PC-3 (cell line): Measurements from ENCODE around the gene METRN. TPM values are rescaled to one million over a fixed set of nuclear protein-coding genes. Genes with fewer than 3 reads are reported as not detected.

Experiments
- ATAC-seq: fragments of 200-7000 bp; cut with Tn5 transposase; 2 replicates; pipeline ENCODE4 v1.9.1; 2020; ENCODE audit warnings: mild to moderate bottlenecking, moderate library complexity
- BruUV-seq: library from RNA; stranded (reverse); fragments of 400-500 nt; replicated peaks from 2 replicates; lab custom pipeline; 2021; lab: Mats Ljungman, UMichigan
- CTCF ChIA-PET: fragments of 300-600 bp; sonication (Branson Sonifier 250); formaldehyde crosslinking; loops from one replicate; lab custom pipeline; 2022; ENCODE audit warnings: antibody characterized with exemption; lab: Charles Lee
- POLR2A ChIA-PET: fragments of 300-600 bp; sonication (Branson Sonifier 250); formaldehyde crosslinking; loops from one replicate; lab custom pipeline; 2022; ENCODE audit warnings: antibody characterized with exemption; ENCODE audit not compliant: unreplicated experiment; lab: Charles Lee
- DNase-seq: peaks from one replicate; pipeline ENCODE4 v3.0.0-alpha.2; 2015
- H2AFZ ChIP-seq: fragments of 300-600 bp; sonication (generic); 2 replicates; pipeline ENCODE4 v1.6.0; 2016; ENCODE audit warnings: antibody characterized with exemption, low read length
- H3F3A ChIP-seq: fragments of 300-600 bp; sonication (generic); one replicate; pipeline ENCODE4 v1.6.0; 2017; ENCODE audit warnings: antibody characterized with exemption, low read length, control low read depth, mild to moderate bottlenecking; ENCODE audit not compliant: unreplicated experiment
- H3K27ac ChIP-seq: fragments of 300-600 bp; sonication (generic); 2 replicates; pipeline ENCODE4 v1.5.1; 2016; ENCODE audit warnings: mild to moderate bottlenecking, low read length
- H3K27me3 ChIP-seq: fragments of 300-600 bp; sonication (generic); 2 replicates; pipeline ENCODE4 v1.6.1; 2016; ENCODE audit warnings: low read length, mixed read lengths
- H3K36me3 ChIP-seq: fragments of 300-600 bp; sonication (generic); 2 replicates; pipeline ENCODE4 v1.6.1; 2016; ENCODE audit warnings: low read depth, mixed run types, low read length, mixed read lengths
- H3K4me1 ChIP-seq: fragments of 300-600 bp; sonication (generic); 2 replicates; pipeline ENCODE4 v1.5.1; 2016; ENCODE audit warnings: low read length; ENCODE audit not compliant: insufficient read depth
- H3K4me2 ChIP-seq: fragments of 300-600 bp; sonication (generic); 2 replicates; pipeline ENCODE4 v1.6.0; 2016; ENCODE audit warnings: low read length
- H3K4me3 ChIP-seq: fragments of 300-600 bp; sonication (generic); 2 replicates; pipeline ENCODE4 v1.5.1; 2016; ENCODE audit warnings: mild to moderate bottlenecking, low read length, mixed read lengths
- H3K79me2 ChIP-seq: fragments of 300-600 bp; sonication (generic); 2 replicates; pipeline ENCODE4 v1.6.1; 2017; ENCODE audit warnings: low read length, mixed read lengths
- H3K9ac ChIP-seq: fragments of 300-600 bp; sonication (generic); 2 replicates; pipeline ENCODE4 v1.6.0; 2016; ENCODE audit warnings: mild to moderate bottlenecking, low read length
- H3K9me2 ChIP-seq: fragments of 300-600 bp; sonication (generic); replicated peaks from 2 replicates; pipeline ENCODE4 v1.6.1; 2016; ENCODE audit warnings: mixed run types, low read length, mixed read lengths
- H3K9me3 ChIP-seq: fragments of 300-600 bp; sonication (generic); 2 replicates; pipeline ENCODE4 v1.6.1; 2016; ENCODE audit warnings: low read length, mixed read lengths
- H4K20me1 ChIP-seq: fragments of 300-600 bp; sonication (generic); 2 replicates; pipeline ENCODE4 v1.6.1; 2016; ENCODE audit warnings: low read length, mixed read lengths
- CTCF ChIP-seq: fragments of 300-600 bp; sonication (generic); conservative IDR thresholded peaks from 2 replicates; pipeline ENCODE4 v1.5.1; 2017; ENCODE audit warnings: antibody characterized with exemption, low read depth, mild to moderate bottlenecking, low read length
- EZH2 ChIP-seq: fragments of 300-600 bp; sonication (generic); IDR thresholded peaks from one replicate; pipeline ENCODE4 v1.6.1; 2017; ENCODE audit warnings: antibody characterized with exemption, mild to moderate bottlenecking, low read length; ENCODE audit not compliant: unreplicated experiment
- EZH2phosphoT487 ChIP-seq: fragments of 300-600 bp; sonication (generic); IDR thresholded peaks from 2 replicates; pipeline ENCODE4 v1.6.1; 2018; ENCODE audit warnings: mild to moderate bottlenecking, antibody characterized with exemption, low read length, borderline replicate concordance
- intact Hi-C: fragments of 100-400 bp; cut with micrococcal nuclease; formaldehyde crosslinking; loops from 2 replicates; pipeline ENCODE4 v1.9.0; 2023
- total RNA-seq: library from RNA; depleted of rRNA; stranded (reverse); fragments of >200 nt; gene quantifications from 2 replicates; pipeline ENCODE4 v1.2.3, GENCODE V29; 2014

The METRN gene
- total RNA-seq, 1 experiment from 2014 or later: 320 TPM

GRCh38 chr16:705431-706188 is 9.3 kb upstream of the METRN start, which contains the start of gene FBXL16:
TSS of gene FBXL16 (minus strand) at chr16:705801. CDS start at chr16:697405, 8,396 bp downstream.
- H3K4me1 ChIP-seq: no peaks in the 10 kb centered on the region
- POLR2A ChIA-PET: no interaction called here
- intact Hi-C loops: no loop called here
- H3K27ac ChIP-seq: no peak within 1 kb of the TSS
- H3K9me3 ChIP-seq: no peaks in the 10 kb centered on the region
- peak; percentile 23; the same call in 1 of the 2 replicates for ATAC-seq
- DNase-seq: peak; percentile 49
- H3K9ac ChIP-seq: no peak within 1 kb of the TSS
- CTCF ChIA-PET: no interaction called here
- peak within 1 kb of the TSS; percentile 55 for H3K4me3 ChIP-seq
- no peaks in the 10 kb centered on the region for H3F3A ChIP-seq
- H3K36me3 ChIP-seq: no peaks in the 10 kb centered on the region
- no peak for TF ChIP-seq EZH2
- TF ChIP-seq CTCF: no peak
- no peak for TF ChIP-seq EZH2phosphoT487
- BruUV-seq: no TSS peak
- peaks cover 39% of the 10 kb centered on the region for H3K27me3 ChIP-seq
- no peaks in the 10 kb centered on the region for H3K9me2 ChIP-seq
- H3K79me2 ChIP-seq: no peaks in the 10 kb centered on the region
- no peaks in the 10 kb centered on the region for H4K20me1 ChIP-seq
- H2AFZ ChIP-seq: no peak within 1 kb of the TSS
- H3K4me2 ChIP-seq: peak within 1 kb of the TSS; percentile 72

DNA sequence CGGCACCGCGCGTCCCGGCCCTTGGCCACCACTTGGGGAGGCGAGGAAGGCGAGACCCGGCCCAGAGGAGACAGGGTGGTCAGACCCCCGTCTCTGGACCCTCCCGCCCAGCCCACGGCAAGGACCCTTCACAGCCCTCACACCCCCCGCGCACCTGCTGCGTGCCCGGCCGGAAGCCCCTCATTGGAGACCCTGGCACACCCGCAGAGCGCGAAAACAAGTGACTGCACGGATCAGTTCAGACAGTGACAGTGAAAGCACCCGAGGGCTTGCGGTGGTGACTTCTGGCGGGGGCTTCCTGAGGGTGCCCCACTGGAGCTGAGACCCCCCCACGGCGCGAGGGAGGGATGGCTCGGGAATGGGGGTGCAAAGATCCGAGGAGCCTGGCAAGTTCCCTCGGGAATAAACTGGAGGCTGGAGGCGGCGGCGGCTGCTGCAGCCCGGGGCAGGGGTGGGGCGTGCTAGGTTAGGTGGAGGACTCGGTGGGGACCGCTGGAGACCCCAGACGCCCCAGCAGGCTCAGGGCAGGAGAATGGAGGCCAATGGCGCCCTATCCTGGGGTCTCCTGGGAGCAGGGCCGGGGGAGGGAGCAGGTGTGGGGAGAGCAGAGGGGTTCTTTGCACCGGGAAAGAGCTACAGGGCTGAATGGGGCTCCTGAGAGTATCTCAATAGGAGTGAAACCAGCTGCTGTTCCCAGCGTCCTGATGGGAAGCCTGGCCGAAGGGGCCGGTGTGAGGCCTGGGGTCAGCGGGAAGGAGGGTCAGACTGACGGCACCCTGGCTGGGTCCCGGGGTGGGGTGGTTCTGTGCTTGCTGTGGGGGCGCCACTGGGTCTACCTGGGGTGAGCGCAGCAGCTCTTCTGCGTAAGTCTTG is 8.5 kb upstream of the METRN start:
- Histone ChIP-seq H3K36me3 (no peaks in the 10 kb centered on the region), H4K20me1 (no peaks in the 10 kb centered on the region), H3K9ac (no peak overlapping the region), H2AFZ (no peak overlapping the region), H3K9me2 (no peaks in the 10 kb centered on the region), H3F3A (no peaks in the 10 kb centered on the region), H3K27me3 (peaks cover 33% of the 10 kb centered on the region), H3K9me3 (no peaks in the 10 kb centered on the region), H3K79me2 (no peaks in the 10 kb centered on the region), H3K4me2 (peak overlapping the region; percentile 57), H3K4me3 (peak overlapping the region; percentile 32; the same call in 1 of the 2 replicates), H3K4me1 (peaks cover 3% of the 10 kb centered on the region; the same call in 1 of the 2 replicates), H3K27ac (no peak overlapping the region)
- DNase-seq (no peak), ATAC-seq (no peak)
- CTCF ChIA-PET: no interaction called here
- intact Hi-C loops: no loop called here
- BruUV-seq: no TSS peak
- TF ChIP-seq EZH2phosphoT487 (no peak), EZH2 (no peak), CTCF (no peak)
- POLR2A ChIA-PET: no interaction called here
